Measurements from ENCODE around the gene LACTB.

The LACTB gene

DNA sequence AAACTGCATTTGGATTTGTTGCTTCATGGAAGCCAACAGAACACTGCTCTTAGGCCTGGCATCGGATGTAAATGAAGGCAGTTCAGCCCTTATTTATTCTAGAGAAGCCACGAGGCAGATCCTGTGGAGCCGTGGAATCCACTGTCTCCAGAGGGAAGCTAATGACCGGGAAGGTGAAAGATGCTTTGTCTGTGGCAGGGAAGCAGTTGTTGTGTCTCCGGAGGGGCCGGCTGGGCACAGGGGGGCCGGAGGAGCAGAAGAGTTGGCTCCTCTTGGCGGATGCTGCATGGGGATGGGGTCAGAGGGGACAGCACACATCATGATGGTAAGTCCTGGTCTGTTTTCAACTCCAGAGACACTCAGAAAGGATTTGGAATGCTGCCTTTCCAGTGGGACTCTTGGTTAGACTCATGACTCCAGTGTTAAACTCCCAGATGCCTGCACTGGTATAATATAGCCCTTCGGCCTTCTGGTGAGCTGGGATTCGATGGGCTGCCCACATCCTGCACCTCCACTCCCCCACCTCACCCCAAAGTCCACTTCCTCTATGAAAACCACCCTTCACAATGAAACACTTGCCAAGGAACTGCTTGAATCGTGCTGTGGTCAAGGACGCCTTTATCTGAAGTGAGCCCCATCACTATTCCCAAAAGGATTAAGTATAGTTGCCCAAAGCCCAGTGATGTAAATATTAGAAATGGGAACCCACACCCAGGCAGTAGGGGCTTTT, 45.5 kb upstream of the LACTB start:
- Mint-ChIP-seq H3K27me3 (ENCODE audit: low read depth) (peaks cover 8% of the 10 kb centered on the region), H3K4me3 (peak overlapping the region in 2 of 3 experiments; percentile 1 to 37), H3K27ac (peak overlapping the region; percentile 41 to 89 (median 80)), H3K36me3 (ENCODE audit: low read depth) (peaks cover 18% of the 10 kb centered on the region), H3K4me1 (peaks cover 85% of the 10 kb centered on the region), H3K9me3 (no peaks in the 10 kb centered on the region)
- TF ChIP-seq, protein P1, sequence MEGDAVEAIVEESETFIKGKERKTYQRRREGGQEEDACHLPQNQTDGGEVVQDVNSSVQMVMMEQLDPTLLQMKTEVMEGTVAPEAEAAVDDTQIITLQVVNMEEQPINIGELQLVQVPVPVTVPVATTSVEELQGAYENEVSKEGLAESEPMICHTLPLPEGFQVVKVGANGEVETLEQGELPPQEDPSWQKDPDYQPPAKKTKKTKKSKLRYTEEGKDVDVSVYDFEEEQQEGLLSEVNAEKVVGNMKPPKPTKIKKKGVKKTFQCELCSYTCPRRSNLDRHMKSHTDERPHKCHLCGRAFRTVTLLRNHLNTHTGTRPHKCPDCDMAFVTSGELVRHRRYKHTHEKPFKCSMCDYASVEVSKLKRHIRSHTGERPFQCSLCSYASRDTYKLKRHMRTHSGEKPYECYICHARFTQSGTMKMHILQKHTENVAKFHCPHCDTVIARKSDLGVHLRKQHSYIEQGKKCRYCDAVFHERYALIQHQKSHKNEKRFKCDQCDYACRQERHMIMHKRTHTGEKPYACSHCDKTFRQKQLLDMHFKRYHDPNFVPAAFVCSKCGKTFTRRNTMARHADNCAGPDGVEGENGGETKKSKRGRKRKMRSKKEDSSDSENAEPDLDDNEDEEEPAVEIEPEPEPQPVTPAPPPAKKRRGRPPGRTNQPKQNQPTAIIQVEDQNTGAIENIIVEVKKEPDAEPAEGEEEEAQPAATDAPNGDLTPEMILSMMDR (IDR thresholded peaks at IDR 0.05; ENCODE audit: unreplicated experiment in 3 of 3), result no peak

GRCh38 chr15:63076714-63077046, 45.0 kb upstream of the LACTB start:
- Mint-ChIP-seq H3K9me3 (no peaks in the 10 kb centered on the region), H3K27me3 (ENCODE audit: low read depth) (peaks cover 8% of the 10 kb centered on the region), H3K4me3 (no peak overlapping the region), H3K27ac (peak overlapping the region; percentile 2 to 89 (median 80)), H3K4me1 (peaks cover 81% of the 10 kb centered on the region), H3K36me3 (ENCODE audit: low read depth) (peaks cover 14% of the 10 kb centered on the region)
- TF ChIP-seq, protein P1 (IDR thresholded peaks at IDR 0.05; ENCODE audit: unreplicated experiment in 3 of 3), result no peak

- Mint-ChIP-seq H3K9me3 (no peaks in the 10 kb centered on the region), H3K27me3 (ENCODE audit: low read depth) (peaks cover 8% of the 10 kb centered on the region), H3K4me1 (peaks cover 69% of the 10 kb centered on the region), H3K36me3 (ENCODE audit: low read depth) (peaks cover 5% of the 10 kb centered on the region), H3K4me3 (peak overlapping the region in 1 of 3 experiments; percentile 45), H3K27ac (peak overlapping the region; percentile 36 to 89 (median 80))
- TF ChIP-seq, protein P1 (IDR thresholded peaks at IDR 0.05; ENCODE audit: unreplicated experiment in 3 of 3), result no peak
Measured at GRCh38 chr15:63077952-63078351, 43.7 kb upstream of the LACTB start.

- Mint-ChIP-seq H3K27me3 (ENCODE audit: low read depth) (peaks cover 8% of the 10 kb centered on the region), H3K4me1 (peaks cover 54% of the 10 kb centered on the region), H3K36me3 (ENCODE audit: low read depth) (no peaks in the 10 kb centered on the region), H3K9me3 (no peaks in the 10 kb centered on the region), H3K27ac (peak overlapping the region in 2 of 3 experiments; percentile 28 to 50), H3K4me3 (no peak overlapping the region)
- TF ChIP-seq, protein P1 (IDR thresholded peaks at IDR 0.05; ENCODE audit: unreplicated experiment in 3 of 3), result no peak
Measured at GRCh38 chr15:63079947-63080626, 41.6 kb upstream of the LACTB start.

- peaks cover 48% of the 10 kb centered on the region for H3K4me1 Mint-ChIP-seq
- no peak overlapping the region for H3K4me3 Mint-ChIP-seq
- peaks cover 8% of the 10 kb centered on the region for H3K27me3 Mint-ChIP-seq (ENCODE audit: low read depth)
- no peaks in the 10 kb centered on the region for H3K9me3 Mint-ChIP-seq
- H3K36me3 Mint-ChIP-seq (ENCODE audit: low read depth), result no peaks in the 10 kb centered on the region
- TF ChIP-seq, protein P1 (IDR thresholded peaks at IDR 0.05; ENCODE audit: unreplicated experiment in 3 of 3), result no peak
- peak overlapping the region in 1 of 3 experiments; percentile 50 for H3K27ac Mint-ChIP-seq
Measured at GRCh38 chr15:63080634-63081250, 40.9 kb upstream of the LACTB start.

All from nephron (organoid).